AG04449 (cell line): ENCODE results near the gene MALRD1.

Source experiments
- CTCF ChIA-PET: fragments of 350-600 bp; formaldehyde crosslinking; extraction: SDS; loops from one replicate; lab custom pipeline; 2021; ENCODE audit warnings: antibody characterized with exemption; lab: Yijun Ruan, JAX
- POLR2A ChIA-PET: fragments of 400-600, 350-600 bp; formaldehyde crosslinking; extraction: SDS; loops from one replicate; lab custom pipeline; 2020; ENCODE audit warnings: antibody characterized with exemption, inconsistent platforms; lab: Yijun Ruan, JAX
- DNase-seq: peaks from one replicate; pipeline ENCODE4 v3.0.0-alpha.2; 2010; ENCODE audit warnings: low read depth, low spot score
- H3K4me3 ChIP-seq: 2 replicates; pipeline ENCODE4 v1.5.1; 2011; ENCODE audit warnings: low read depth, mild to moderate bottlenecking, control low read depth, low read length
- CTCF ChIP-seq: IDR thresholded peaks from one replicate; pipeline ENCODE4 v1.5.1; 2011; ENCODE audit warnings: mild to moderate bottlenecking, moderate library complexity, low read length, control low read depth, inconsistent platforms; ENCODE audit not compliant: insufficient read depth; ENCODE audit errors: missing control alignments

The MALRD1 gene

GRCh38 chr10:19488592-19489280, 440.1 kb downstream of the MALRD1 start:
- ChIA-PET CTCF (no interaction called here), POLR2A (no interaction called here)
- no peak overlapping the region for H3K4me3 ChIP-seq
- no peak for DNase-seq
- TF ChIP-seq CTCF, result no peak

GRCh38 chr10:19491166-19491565, 442.6 kb downstream of the MALRD1 start:
- CTCF ChIA-PET, result no interaction called here
- no peak overlapping the region for H3K4me3 ChIP-seq
- DNase-seq, result no peak
- TF ChIP-seq CTCF, result no peak
- POLR2A ChIA-PET, result no interaction called here

GRCh38 chr10:19493917-19494316, 445.3 kb downstream of the MALRD1 start:
- POLR2A ChIA-PET, result no interaction called here
- CTCF ChIA-PET, result no interaction called here
- no peak overlapping the region for H3K4me3 ChIP-seq
- TF ChIP-seq CTCF, result no peak
- no peak for DNase-seq

GRCh38 chr10:19497026-19497425, 448.4 kb downstream of the MALRD1 start:
- H3K4me3 ChIP-seq, result no peak overlapping the region
- TF ChIP-seq CTCF, result no peak
- ChIA-PET CTCF (no interaction called here), POLR2A (no interaction called here)
- DNase-seq, result no peak

GRCh38 chr10:19498393-19499290, 450.0 kb downstream of the MALRD1 start:
- CTCF ChIA-PET, result no interaction called here

More at GRCh38 chr10:19498393-19499290, 450.0 kb downstream of the MALRD1 start:
- H3K4me3 ChIP-seq, result no peak overlapping the region
- POLR2A ChIA-PET, result no interaction called here
- TF ChIP-seq CTCF, result no peak
- DNase-seq, result no peak
